Panc1 (cell line): Measurements from ENCODE around the gene SPARC. TPM values are rescaled to one million over a fixed set of nuclear protein-coding genes. Genes with fewer than 3 reads are reported as not detected.

Source experiments
- ATAC-seq: fragments of 200-7000 bp; cut with Tn5 transposase; 2 replicates; pipeline ENCODE4 v1.9.1; 2020; ENCODE audit warnings: mild to moderate bottlenecking, moderate library complexity
- BruUV-seq: library from RNA; stranded (reverse); fragments of 400-500 nt; replicated peaks from 2 replicates; lab custom pipeline; 2021; lab: Mats Ljungman, UMichigan
- CTCF ChIA-PET: fragments of 300-600 bp; sonication (Branson Sonifier 250); formaldehyde crosslinking; loops from one replicate; lab custom pipeline; 2022; ENCODE audit warnings: antibody characterized with exemption; lab: Charles Lee
- POLR2A ChIA-PET: fragments of 300-600 bp; sonication (Branson Sonifier 250); formaldehyde crosslinking; loops from one replicate; lab custom pipeline; 2022; ENCODE audit warnings: antibody characterized with exemption; lab: Charles Lee
- DNase-seq: peaks from one replicate; pipeline ENCODE4 v3.0.0-alpha.2; 2010; ENCODE audit warnings: low read depth, low spot score
- H3K27ac ChIP-seq: 2 replicates; pipeline ENCODE4 v1.5.1; 2011; ENCODE audit warnings: mild to moderate bottlenecking, low read length, inconsistent platforms
- H3K27me3 ChIP-seq: fragments of 200-500 bp; sonication (Bioruptor generic); 2 replicates; pipeline ENCODE4 v1.6.0; 2014; ENCODE audit warnings: low read length, inconsistent platforms; ENCODE audit not compliant: control insufficient read depth, insufficient read depth
- H3K36me3 ChIP-seq: fragments of 200-500 bp; sonication (Bioruptor generic); 2 replicates; pipeline ENCODE4 v1.5.1; 2014; ENCODE audit warnings: inconsistent platforms, mild to moderate bottlenecking, low read length, moderate library complexity; ENCODE audit not compliant: control insufficient read depth, insufficient read depth
- H3K4me1 ChIP-seq: 2 replicates; pipeline ENCODE4 v1.5.1; 2011; ENCODE audit warnings: inconsistent platforms, mild to moderate bottlenecking, low read length, moderate library complexity; ENCODE audit not compliant: control insufficient read depth, insufficient read depth
- H3K4me3 ChIP-seq, 2 experiments: 2 replicates each; pipeline ENCODE4 v1.5.1; 2011 to 2012; ENCODE audit warnings: low read depth in 2 of 2, low read length in 2 of 2, mild to moderate bottlenecking in 2 of 2, inconsistent platforms in 1 of 2, moderate library complexity in 1 of 2
- H3K9me3 ChIP-seq: fragments of 200-500 bp; sonication (Bioruptor generic); 2 replicates; pipeline ENCODE4 v1.5.1; 2014; ENCODE audit warnings: low read depth, mild to moderate bottlenecking, inconsistent platforms, low read length, moderate library complexity; ENCODE audit not compliant: control insufficient read depth, insufficient read depth
- CTCF ChIP-seq: fragments of 450-650 bp; IDR thresholded peaks from 2 replicates; pipeline ENCODE4 v1.5.1; 2017; ENCODE audit warnings: mild to moderate bottlenecking
- POLR2AphosphoS5 ChIP-seq: IDR thresholded peaks from 2 replicates; pipeline ENCODE4 v1.6.1; 2012; ENCODE audit warnings: mild to moderate bottlenecking, low read depth, low read length, moderate library complexity
- REST ChIP-seq, 2 experiments: IDR thresholded peaks; 2 replicates each; pipeline ENCODE4 v1.6.1; 2011 to 2012; ENCODE audit warnings: low read depth in 2 of 2, control low read depth in 1 of 2, low read length in 1 of 2, mild to moderate bottlenecking in 1 of 2, moderate library complexity in 1 of 2; ENCODE audit not compliant: insufficient read depth in 1 of 2
- SIN3A ChIP-seq: IDR thresholded peaks from 2 replicates; pipeline ENCODE4 v1.6.1; 2012; ENCODE audit warnings: low read depth, mild to moderate bottlenecking, low read length, moderate library complexity, borderline replicate concordance; ENCODE audit not compliant: insufficient read depth
- TCF7L2 ChIP-seq: IDR thresholded peaks from 2 replicates; pipeline ENCODE4 v1.6.1; 2011; ENCODE audit warnings: mild to moderate bottlenecking, low read depth, low read length, inconsistent platforms
- in situ Hi-C: cut with HindIII; loops from 2 replicates; pipeline ENCODE4 v1.10.0; 2016; ENCODE audit warnings: low sequenced_read_pairs, low pct_unique_long_range_greater_than_20kb
- intact Hi-C: fragments of 100-400 bp; cut with micrococcal nuclease; formaldehyde crosslinking; loops from one replicate; pipeline ENCODE4 v1.10.0; 2022; ENCODE audit not compliant: unreplicated experiment
- total RNA-seq: library from RNA; stranded (reverse); gene quantifications from one replicate; pipeline ENCODE4 v1.2.1, GENCODE V29; 2021; ENCODE audit not compliant: unreplicated experiment

SPARC gene
- total RNA-seq, 1 experiment from 2014 or later, result 228 TPM

GRCh38 chr5:151632524-151632923 is 54.2 kb downstream of the SPARC start:
- no peaks in the 10 kb centered on the region for H3K9me3 ChIP-seq
- no peaks in the 10 kb centered on the region for H3K36me3 ChIP-seq
- peaks cover 7% of the 10 kb centered on the region; the same call in 1 of the 2 replicates for H3K27me3 ChIP-seq
- ATAC-seq, result 0 out of 2 replicates have a peak, but pooled peaks have one; percentile 50
- ChIA-PET POLR2A (no interaction called here), CTCF (no interaction called here)
- no peak overlapping the region for H3K27ac ChIP-seq
- intact Hi-C loops (no loop called here), in situ Hi-C loops (no loop called here)
- BruUV-seq, result no TSS peak
- H3K4me1 ChIP-seq, result no peaks in the 10 kb centered on the region
- no peak for TF ChIP-seq TCF7L2
- no peak for TF ChIP-seq CTCF
- TF ChIP-seq POLR2AphosphoS5, result no peak
- no peak for TF ChIP-seq SIN3A
- TF ChIP-seq REST (IDR thresholded peaks at IDR 0.05; ENCODE audit: insufficient read depth in 1 of 2, low read depth in 2 of 2, low read length in 1 of 2), result no peak
- no peak for DNase-seq
- no peak overlapping the region for H3K4me3 ChIP-seq

- DNase-seq (no peak), ATAC-seq (no peak)
- Histone ChIP-seq H3K27me3 (peaks cover 5% of the 10 kb centered on the region; the same call in 1 of the 2 replicates), H3K9me3 (no peaks in the 10 kb centered on the region), H3K36me3 (no peaks in the 10 kb centered on the region), H3K4me3 (no peak overlapping the region), H3K27ac (no peak overlapping the region), H3K4me1 (no peaks in the 10 kb centered on the region)
- CTCF ChIA-PET, result no interaction called here
- no peak for TF ChIP-seq TCF7L2
- POLR2A ChIA-PET, result no interaction called here
- in situ Hi-C loops (no loop called here), intact Hi-C loops (no loop called here)
- BruUV-seq, result no TSS peak
Measured at GRCh38 chr5:151631941-151632340, 54.8 kb downstream of the SPARC start.

- Histone ChIP-seq H3K36me3 (no peaks in the 10 kb centered on the region), H3K9me3 (no peaks in the 10 kb centered on the region), H3K27me3 (0 out of 2 replicates have a peak, but pooled peaks cover 2% of the 10 kb centered on the region), H3K4me1 (no peaks in the 10 kb centered on the region), H3K27ac (no peak overlapping the region), H3K4me3 (no peak overlapping the region)
- DNase-seq, result no peak
- no TSS peak for BruUV-seq
- no peak for TF ChIP-seq REST (IDR thresholded peaks at IDR 0.05; ENCODE audit: insufficient read depth in 1 of 2, low read depth in 2 of 2, low read length in 1 of 2)
- TF ChIP-seq TCF7L2, result no peak
- TF ChIP-seq SIN3A, result no peak
- no peak for TF ChIP-seq POLR2AphosphoS5
- TF ChIP-seq CTCF, result no peak
- ATAC-seq, result no peak
- intact Hi-C loops, result no loop called here
- in situ Hi-C loops, result no loop called here
- ChIA-PET CTCF (no interaction called here), POLR2A (no interaction called here)
Measured at GRCh38 chr5:151630088-151630487, 56.6 kb downstream of the SPARC start.
